Neural crest cell (in vitro differentiated cells): Measurements from ENCODE around the gene ARFGEF3. TPM values are rescaled to one million over a fixed set of nuclear protein-coding genes. Genes with fewer than 3 reads are reported as not detected.

Experiments used
- DNase-seq: peaks from one replicate; pipeline ENCODE4 v3.0.0; 2021; ENCODE audit warnings: low read depth, mixed read lengths, low spot score
- H3K27ac Mint-ChIP-seq: one replicate; pipeline ENCODE4 v1.8.0; 2021; ENCODE audit warnings: mild to moderate bottlenecking, mixed read lengths; ENCODE audit not compliant: unreplicated experiment
- H3K27me3 Mint-ChIP-seq: 2 replicates; pipeline ENCODE4 v1.8.0; 2021; ENCODE audit warnings: low read depth, mild to moderate bottlenecking, mixed read lengths
- H3K36me3 Mint-ChIP-seq: 2 replicates; pipeline ENCODE4 v1.8.0; 2021; ENCODE audit warnings: low read depth, mild to moderate bottlenecking, mixed read lengths
- H3K4me1 Mint-ChIP-seq: 2 replicates; pipeline ENCODE4 v1.8.0; 2021; ENCODE audit warnings: mixed read lengths
- H3K4me3 Mint-ChIP-seq: one replicate; pipeline ENCODE4 v1.8.0; 2021; ENCODE audit warnings: mild to moderate bottlenecking, mixed read lengths
- H3K9me3 Mint-ChIP-seq: 2 replicates; pipeline ENCODE4 v1.8.0; 2021; ENCODE audit warnings: mixed read lengths
- total RNA-seq: library from RNA; stranded (reverse); gene quantifications from 2 replicates; pipeline ENCODE4 v1.2.1, GENCODE V29; 2021
- TF ChIP-seq, protein P1 (sequence below): fragments of 200-600 bp; sonication (generic); conservative IDR thresholded peaks from 2 replicates; pipeline ENCODE4 v1.5.0; 2021; ENCODE audit warnings: antibody characterized with exemption, mild to moderate bottlenecking

ARFGEF3 gene
- total RNA-seq, 1 donor from 2014 or later, result 0.30 TPM

DNA sequence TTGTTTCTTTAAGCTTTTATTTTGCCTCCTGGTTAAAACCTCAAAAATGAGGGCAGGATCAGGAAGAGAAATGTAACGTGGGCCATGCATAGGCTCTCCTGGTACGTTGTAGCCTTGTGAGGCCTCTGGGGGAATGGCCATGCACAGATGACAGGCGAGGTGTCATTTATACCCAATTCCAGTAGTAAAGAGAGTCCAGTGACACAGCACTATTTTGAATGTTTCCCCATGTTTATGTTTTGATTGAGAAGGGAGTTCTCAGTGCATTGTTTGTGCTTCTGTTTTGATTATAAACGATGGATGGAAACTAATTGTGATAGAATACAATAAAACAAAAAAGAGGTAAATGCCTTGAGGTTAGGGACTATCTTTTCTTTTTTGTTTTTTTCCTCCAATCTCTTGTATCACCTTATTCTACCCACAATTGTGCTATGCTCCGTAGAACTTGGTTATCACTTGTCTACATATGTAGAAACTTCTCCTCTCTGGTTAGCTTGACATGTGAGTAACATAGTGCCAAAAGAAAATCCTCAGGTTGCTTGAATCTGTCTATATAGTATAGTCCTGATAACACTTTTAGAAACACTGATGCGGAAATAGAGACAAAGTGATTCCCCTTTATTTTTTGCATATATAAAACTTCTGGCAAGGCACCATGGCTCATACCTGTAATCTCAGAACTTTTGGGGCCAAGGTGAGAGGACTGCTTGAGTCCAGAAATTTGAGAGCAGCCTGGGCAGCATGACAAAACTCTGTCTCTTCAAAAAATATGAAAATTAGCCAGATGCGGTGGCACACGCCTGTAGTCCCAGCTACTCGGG lies 209.1 kb downstream of the ARFGEF3 start:
- H3K36me3 Mint-ChIP-seq, result peaks cover 2% of the 10 kb centered on the region
- TF ChIP-seq, protein P1, sequence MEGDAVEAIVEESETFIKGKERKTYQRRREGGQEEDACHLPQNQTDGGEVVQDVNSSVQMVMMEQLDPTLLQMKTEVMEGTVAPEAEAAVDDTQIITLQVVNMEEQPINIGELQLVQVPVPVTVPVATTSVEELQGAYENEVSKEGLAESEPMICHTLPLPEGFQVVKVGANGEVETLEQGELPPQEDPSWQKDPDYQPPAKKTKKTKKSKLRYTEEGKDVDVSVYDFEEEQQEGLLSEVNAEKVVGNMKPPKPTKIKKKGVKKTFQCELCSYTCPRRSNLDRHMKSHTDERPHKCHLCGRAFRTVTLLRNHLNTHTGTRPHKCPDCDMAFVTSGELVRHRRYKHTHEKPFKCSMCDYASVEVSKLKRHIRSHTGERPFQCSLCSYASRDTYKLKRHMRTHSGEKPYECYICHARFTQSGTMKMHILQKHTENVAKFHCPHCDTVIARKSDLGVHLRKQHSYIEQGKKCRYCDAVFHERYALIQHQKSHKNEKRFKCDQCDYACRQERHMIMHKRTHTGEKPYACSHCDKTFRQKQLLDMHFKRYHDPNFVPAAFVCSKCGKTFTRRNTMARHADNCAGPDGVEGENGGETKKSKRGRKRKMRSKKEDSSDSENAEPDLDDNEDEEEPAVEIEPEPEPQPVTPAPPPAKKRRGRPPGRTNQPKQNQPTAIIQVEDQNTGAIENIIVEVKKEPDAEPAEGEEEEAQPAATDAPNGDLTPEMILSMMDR, result no peak
- peaks cover 2% of the 10 kb centered on the region for H3K9me3 Mint-ChIP-seq
- no peak overlapping the region for H3K27ac Mint-ChIP-seq
- no peaks in the 10 kb centered on the region for H3K27me3 Mint-ChIP-seq
- H3K4me1 Mint-ChIP-seq, result peaks cover 10% of the 10 kb centered on the region
- H3K4me3 Mint-ChIP-seq, result no peak overlapping the region
- no peak for DNase-seq

DNA sequence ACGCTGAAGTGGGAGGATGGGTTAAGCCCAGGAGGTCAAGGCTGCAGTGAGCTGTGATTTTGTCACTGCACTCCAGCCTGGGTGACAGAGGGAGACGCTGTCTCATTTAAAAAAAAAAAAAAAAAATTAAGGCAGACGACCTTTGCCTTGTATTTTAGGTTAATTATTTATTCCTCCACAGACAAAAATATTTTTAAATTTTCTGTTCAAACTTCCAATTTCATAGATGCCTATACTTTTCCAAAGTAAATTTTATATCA lies 209.6 kb downstream of the ARFGEF3 start:
- no peak for DNase-seq
- Mint-ChIP-seq H3K27me3 (no peaks in the 10 kb centered on the region), H3K4me1 (peaks cover 10% of the 10 kb centered on the region), H3K4me3 (no peak overlapping the region), H3K9me3 (peaks cover 2% of the 10 kb centered on the region), H3K36me3 (peaks cover 2% of the 10 kb centered on the region), H3K27ac (no peak overlapping the region)
- TF ChIP-seq, protein P1, result no peak

DNA sequence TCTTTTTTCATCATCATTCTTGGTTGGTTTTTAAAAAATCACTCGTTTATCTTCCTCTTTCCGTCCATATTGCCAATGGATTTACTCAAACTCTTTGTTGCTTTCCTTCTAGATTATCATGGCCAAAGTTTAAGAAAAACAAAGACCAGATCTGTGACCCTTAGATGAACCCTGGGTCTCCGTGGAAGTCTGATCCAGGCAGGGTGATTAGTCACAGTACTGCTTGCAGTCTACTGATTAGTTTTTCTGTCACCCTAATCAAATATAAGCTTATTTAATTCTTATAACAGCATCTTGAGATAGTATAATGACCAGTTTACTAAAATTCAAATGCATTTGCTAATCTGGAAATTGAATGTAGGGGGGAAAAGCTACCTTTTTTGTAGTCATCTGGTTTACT lies 210.0 kb downstream of the ARFGEF3 start:
- H3K4me3 Mint-ChIP-seq, result no peak overlapping the region
- DNase-seq, result no peak
- peaks cover 10% of the 10 kb centered on the region for H3K4me1 Mint-ChIP-seq
- H3K9me3 Mint-ChIP-seq, result peaks cover 2% of the 10 kb centered on the region
- TF ChIP-seq, protein P1, result no peak
- H3K27ac Mint-ChIP-seq, result no peak overlapping the region
- no peaks in the 10 kb centered on the region for H3K27me3 Mint-ChIP-seq
- H3K36me3 Mint-ChIP-seq, result peaks cover 2% of the 10 kb centered on the region

DNA sequence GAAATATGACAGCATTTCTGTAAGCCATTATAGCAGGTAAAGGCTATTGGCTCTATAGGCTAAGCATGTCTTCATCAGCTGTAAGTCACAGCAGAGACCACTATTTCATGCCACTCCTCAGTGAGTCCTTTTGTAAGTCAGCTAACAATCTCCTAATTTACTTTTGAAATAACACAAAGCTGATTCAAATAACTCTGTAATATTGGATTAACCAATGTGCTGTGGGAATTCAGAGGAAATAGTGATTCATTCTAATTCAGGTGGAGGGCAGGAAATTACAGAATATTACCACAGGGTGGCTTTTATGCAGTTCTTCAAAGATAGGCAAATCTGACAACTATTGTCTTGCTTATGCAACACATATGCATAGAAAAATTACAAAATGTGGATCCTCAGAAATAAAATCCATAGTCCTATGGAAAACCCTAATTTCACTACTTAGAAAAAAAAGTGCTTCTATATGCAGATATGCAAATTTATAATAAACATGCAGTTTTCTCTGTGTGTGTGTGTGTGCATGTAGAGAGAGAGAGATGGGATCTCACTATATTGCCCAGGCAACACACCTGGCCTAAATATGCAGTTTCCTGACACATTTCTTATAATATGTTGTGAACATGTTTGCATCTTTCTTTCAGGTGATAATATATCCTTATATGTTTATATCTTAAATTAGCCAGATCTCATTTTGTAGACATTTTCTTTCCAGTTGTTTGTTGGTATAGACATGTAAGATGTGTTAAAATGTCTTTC lies 211.1 kb downstream of the ARFGEF3 start:
- H3K36me3 Mint-ChIP-seq, result no peaks in the 10 kb centered on the region
- H3K4me3 Mint-ChIP-seq, result no peak overlapping the region
- H3K27ac Mint-ChIP-seq, result no peak overlapping the region
- no peaks in the 10 kb centered on the region for H3K9me3 Mint-ChIP-seq
- TF ChIP-seq, protein P1, result peak; percentile 28
- H3K4me1 Mint-ChIP-seq, result peaks cover 10% of the 10 kb centered on the region
- no peak for DNase-seq
- no peaks in the 10 kb centered on the region for H3K27me3 Mint-ChIP-seq

DNA sequence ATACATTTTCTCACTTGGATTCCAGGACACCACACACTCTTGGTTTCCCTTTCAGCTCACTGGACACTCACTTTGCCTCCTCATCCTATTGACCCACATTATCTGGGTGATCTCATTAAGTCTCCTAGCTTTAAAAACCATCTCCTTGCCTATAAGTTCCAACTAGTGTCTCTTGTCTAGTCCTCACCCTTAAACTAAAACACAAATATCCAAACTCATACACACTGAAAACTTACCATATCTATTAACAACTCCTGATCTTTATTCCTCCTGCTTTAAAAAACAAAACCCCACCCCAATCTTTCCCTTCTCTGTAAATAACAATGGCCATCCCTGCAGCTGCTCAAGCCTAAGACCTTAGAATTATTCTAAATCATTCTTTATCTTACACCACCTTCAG lies 212.5 kb downstream of the ARFGEF3 start:
- TF ChIP-seq, protein P1, result no peak
- Mint-ChIP-seq H3K4me3 (no peak overlapping the region), H3K27ac (peak overlapping the region; percentile 17), H3K36me3 (no peaks in the 10 kb centered on the region), H3K9me3 (no peaks in the 10 kb centered on the region), H3K4me1 (peaks cover 10% of the 10 kb centered on the region), H3K27me3 (no peaks in the 10 kb centered on the region)
- no peak for DNase-seq
